ENCODE measurements around the gene MED13L.

The MED13L gene

DNA sequence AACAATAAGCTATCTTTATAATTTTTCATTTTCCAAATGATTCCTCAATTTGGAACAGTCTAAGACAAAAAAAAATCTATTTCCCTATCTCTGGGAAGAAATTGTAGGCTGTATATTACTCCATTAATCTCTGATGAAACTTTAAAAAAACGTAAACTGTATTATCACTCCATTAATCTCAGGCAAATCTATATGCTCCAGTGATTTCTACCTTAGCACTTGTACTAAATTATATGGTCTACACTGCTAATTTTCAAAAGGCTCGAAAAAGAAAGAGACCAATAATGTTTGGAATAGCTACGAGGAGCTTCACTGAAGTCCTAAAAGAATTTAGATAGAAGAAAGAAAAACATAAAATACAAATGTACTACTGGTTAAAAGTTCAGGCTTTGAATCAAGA is 19.7 kb downstream of the MED13L start:
- TF ChIP-seq, protein P1, sequence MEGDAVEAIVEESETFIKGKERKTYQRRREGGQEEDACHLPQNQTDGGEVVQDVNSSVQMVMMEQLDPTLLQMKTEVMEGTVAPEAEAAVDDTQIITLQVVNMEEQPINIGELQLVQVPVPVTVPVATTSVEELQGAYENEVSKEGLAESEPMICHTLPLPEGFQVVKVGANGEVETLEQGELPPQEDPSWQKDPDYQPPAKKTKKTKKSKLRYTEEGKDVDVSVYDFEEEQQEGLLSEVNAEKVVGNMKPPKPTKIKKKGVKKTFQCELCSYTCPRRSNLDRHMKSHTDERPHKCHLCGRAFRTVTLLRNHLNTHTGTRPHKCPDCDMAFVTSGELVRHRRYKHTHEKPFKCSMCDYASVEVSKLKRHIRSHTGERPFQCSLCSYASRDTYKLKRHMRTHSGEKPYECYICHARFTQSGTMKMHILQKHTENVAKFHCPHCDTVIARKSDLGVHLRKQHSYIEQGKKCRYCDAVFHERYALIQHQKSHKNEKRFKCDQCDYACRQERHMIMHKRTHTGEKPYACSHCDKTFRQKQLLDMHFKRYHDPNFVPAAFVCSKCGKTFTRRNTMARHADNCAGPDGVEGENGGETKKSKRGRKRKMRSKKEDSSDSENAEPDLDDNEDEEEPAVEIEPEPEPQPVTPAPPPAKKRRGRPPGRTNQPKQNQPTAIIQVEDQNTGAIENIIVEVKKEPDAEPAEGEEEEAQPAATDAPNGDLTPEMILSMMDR (conservative IDR thresholded peaks at IDR 0.05), result no peak
- H3K27ac ChIP-seq, result peak overlapping the region; percentile 37

DNA sequence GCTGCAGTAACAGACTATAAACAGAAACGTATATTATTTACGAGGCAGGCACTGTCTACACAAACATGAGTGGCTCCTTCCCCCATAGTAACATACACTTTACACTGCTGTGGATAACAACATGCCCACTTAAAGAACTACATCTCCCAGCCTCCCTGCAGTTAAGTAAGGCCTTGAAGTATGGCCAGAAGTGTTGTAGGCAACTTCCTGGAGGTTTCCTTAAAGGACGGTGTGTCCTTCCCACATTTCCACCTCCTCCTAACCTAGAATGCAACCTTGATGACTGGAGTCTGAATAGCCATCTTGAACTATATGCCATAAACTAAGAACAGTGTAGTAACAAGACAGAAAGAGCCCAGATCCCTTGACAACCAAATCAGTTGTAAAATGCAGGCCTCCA is 20.3 kb downstream of the MED13L start:
- TF ChIP-seq, protein P1 (conservative IDR thresholded peaks at IDR 0.05), result no peak

DNA sequence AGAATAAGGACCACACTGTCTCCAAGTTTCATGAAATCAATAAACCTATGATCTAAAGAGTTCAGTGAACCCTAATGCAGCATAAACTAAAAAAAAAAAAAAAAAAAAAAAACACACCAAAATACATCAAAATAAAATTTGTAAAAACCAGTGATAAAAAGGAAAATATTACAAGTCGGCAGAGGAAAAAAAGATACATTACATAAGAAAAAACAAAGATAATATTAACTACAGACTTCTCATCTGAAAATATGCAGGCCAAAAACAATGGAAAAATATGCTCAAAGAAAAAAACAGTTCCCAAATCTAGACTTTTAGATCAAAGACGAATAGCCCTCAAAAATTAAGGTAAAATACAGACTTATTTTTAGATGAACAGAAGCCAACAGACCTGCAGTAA is 27.6 kb downstream of the MED13L start:
- TF ChIP-seq, protein P1 (conservative IDR thresholded peaks at IDR 0.05), result no peak

More for the DNA sequence above, 20.3 kb downstream of the MED13L start:
- peak overlapping the region; percentile 37 for H3K27ac ChIP-seq

DNA sequence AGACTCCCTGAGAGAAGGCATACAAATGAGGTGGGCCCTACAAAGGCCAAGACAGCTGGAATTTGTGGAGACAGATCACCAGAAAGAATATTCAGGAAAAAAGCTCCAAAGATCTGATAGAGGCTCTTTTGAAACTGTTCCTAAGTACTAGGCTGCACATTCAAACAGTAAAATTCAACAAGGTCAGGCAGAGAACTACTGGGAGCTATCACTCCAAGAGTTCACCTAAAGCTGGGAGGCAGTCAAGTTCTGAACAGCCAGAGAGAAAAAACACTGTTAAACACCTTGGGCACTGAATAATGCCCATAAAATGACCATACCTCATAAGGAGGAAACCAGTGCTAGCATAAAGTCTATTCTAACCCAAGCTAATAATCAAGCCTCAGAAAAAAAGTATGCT is 28.6 kb downstream of the MED13L start:
- no peak overlapping the region for H3K27ac ChIP-seq
- TF ChIP-seq, protein P1 (conservative IDR thresholded peaks at IDR 0.05), result no peak

More for the DNA sequence above, 27.6 kb downstream of the MED13L start:
- H3K27ac ChIP-seq, result no peak overlapping the region

DNA sequence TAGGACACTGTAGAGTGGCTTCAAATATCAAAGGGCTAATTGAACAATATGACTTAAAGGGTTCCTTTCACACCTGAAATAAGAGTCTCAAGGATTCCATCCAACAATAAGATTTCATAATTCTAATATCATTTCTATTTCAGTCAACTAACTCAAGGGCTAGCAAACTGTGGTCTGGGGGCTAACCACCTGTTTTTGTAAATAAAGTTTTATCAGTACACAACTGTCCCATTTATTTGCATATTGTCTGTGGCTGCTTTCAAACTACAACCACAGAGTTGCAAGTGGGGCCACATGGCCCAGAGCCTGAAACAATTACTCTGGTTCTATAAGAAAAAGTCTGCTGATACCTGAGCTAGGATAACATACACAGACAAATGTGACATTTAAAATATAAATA is 29.1 kb downstream of the MED13L start:
- TF ChIP-seq, protein P1 (conservative IDR thresholded peaks at IDR 0.05), result no peak
- H3K27ac ChIP-seq, result no peak overlapping the region

DNA sequence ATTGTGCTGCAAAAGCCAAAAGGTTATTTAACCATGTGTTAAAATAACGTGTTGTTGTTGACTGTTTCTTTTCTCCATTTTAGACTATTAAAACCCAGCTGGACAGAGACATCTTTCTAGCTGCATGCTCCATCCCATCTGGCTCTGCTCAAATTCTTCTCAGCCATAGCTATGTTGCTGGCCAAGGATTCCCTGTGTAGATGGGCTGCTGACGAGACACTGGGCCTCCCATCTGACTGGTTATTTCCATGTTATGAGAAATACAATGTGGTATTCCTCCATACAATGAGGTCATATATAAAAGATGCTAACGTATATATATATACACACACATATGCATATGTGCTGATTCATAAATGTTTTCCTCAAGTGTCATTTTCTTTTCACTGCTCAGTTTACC is 30.1 kb downstream of the MED13L start:
- TF ChIP-seq, protein P1 (conservative IDR thresholded peaks at IDR 0.05), result no peak

DNA sequence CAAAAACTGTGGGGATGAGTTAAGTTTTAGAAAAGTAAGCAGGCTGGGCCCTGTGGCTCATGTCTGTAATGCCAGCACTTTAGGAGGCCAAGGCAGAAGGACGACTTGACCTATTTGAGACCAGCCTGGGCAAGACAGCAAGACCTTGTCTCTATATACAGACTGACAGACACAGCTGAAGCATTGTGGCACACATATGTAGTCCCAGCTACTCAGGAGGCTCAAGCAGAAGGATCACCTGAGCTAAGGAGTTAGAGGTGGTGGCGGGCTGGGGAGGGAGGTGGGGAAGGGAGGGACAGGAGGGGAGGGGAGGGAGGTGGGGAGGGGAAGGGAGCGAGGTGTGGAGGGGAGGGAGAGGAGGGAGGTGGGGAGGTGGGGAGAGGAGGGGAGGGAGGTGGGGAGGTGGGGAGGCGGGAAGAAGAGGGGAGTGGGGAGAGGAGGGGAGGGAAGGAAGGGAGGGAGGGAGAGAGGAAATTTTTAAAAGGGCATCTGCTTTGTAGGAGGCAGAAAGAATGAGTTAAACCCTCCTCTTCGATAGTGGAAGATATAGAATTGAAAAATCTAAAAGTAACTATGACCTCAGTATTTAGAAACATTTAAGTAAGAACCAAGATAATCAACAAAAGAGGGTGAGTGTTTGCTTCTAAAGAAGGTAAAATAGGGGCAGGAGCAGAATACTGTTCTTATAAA is 30.9 kb downstream of the MED13L start:
- TF ChIP-seq, protein P1 (conservative IDR thresholded peaks at IDR 0.05), result no peak
- no peak overlapping the region for H3K27ac ChIP-seq

More for the DNA sequence above, 30.1 kb downstream of the MED13L start:
- H3K27ac ChIP-seq, result no peak overlapping the region

Data from VCaP (cell line).